Thymus (tissue), 11 donors: ENCODE measurements around the gene VCPKMT. TPM values are rescaled to one million over a fixed set of nuclear protein-coding genes. Genes with fewer than 3 reads are reported as not detected.

Source experiments
- DNase-seq, 9 donors: peaks; one replicate each; pipeline ENCODE4 v3.0.0-alpha.2; 2013; ENCODE audit warnings: low spot score in 9 of 9, low read depth in 6 of 9, missing footprints in 1 of 9
- H3K27ac ChIP-seq, 2 donors: one replicate each; pipeline ENCODE4 v1.5.1; 2013; ENCODE audit warnings: control low read depth in 1 of 2, low read depth in 1 of 2, low read length in 1 of 2, mild to moderate bottlenecking in 1 of 2, moderate library complexity in 1 of 2
- H3K27me3 ChIP-seq, 2 donors: one replicate each; pipeline ENCODE4 v1.5.1; 2013; ENCODE audit warnings: low read length in 1 of 2; ENCODE audit not compliant: control insufficient read depth in 2 of 2, insufficient read depth in 1 of 2
- H3K36me3 ChIP-seq, 2 donors: one replicate each; pipeline ENCODE4 v1.5.1; 2013; ENCODE audit warnings: low read length in 1 of 2, mild to moderate bottlenecking in 1 of 2, moderate library complexity in 1 of 2; ENCODE audit not compliant: control insufficient read depth in 2 of 2, insufficient read depth in 2 of 2
- H3K4me1 ChIP-seq, 2 donors: one replicate each; pipeline ENCODE4 v1.5.1; 2013; ENCODE audit warnings: low read length in 2 of 2; ENCODE audit not compliant: control insufficient read depth in 2 of 2, insufficient read depth in 2 of 2
- H3K4me3 ChIP-seq, 2 donors: one replicate each; pipeline ENCODE4 v1.5.1; 2013; ENCODE audit warnings: low read length in 2 of 2, control low read depth in 1 of 2, mild to moderate bottlenecking in 1 of 2
- H3K9me3 ChIP-seq, 2 donors: one replicate each; pipeline ENCODE4 v1.5.1; 2013; ENCODE audit warnings: low read length in 1 of 2, mild to moderate bottlenecking in 1 of 2; ENCODE audit not compliant: control insufficient read depth in 2 of 2, insufficient read depth in 1 of 2
- WGBS: extraction: QIAGEN DNeasy Blood & Tissue Kit; methylation state at CpG from one replicate; pipeline ENCODE4 v1.1.7; 2013; 5-methylcytosine and 5-hydroxymethylcytosine counted together
- polyA plus RNA-seq: library from polyadenylated mRNA; stranded (reverse); fragments of 200-250 nt; gene quantifications from one replicate; pipeline ENCODE4 v1.2.3, GENCODE V29; 2013
- total RNA-seq: library from RNA; stranded (reverse); fragments of 120-200 nt; gene quantifications from one replicate; pipeline ENCODE4 v1.2.4, GENCODE V29; 2013
- donor health status: healthy.

VCPKMT gene
- total and polyA plus RNA-seq, 2 donors = 10.5 to 48.3 TPM

DNA sequence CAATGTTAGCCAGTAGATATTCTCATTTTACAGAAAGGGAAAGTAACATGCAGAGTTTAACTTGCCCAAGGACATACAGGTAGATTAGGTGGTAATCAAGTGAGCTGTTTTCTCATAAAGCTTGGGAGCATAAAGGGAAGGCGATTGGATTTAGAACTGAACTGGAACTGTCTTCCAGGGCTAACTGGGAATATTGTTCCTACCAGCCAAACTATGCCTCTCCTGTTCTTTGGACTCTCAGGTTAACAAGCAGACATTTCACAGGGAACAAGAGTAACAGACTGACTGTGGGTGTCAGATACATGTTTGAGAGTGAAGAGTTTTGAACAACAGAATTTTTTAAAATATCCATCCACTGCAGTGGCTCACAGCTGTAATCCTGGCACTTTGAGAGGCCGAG, 15.6 kb downstream of the VCPKMT start:
- 95% methylated on average over 2 of the region's 2 CpGs for WGBS
- Histone ChIP-seq H3K27me3 (no peaks in the 10 kb centered on the region), H3K27ac (no peak overlapping the region), H3K9me3 (no peaks in the 10 kb centered on the region), H3K36me3 (no peaks in the 10 kb centered on the region), H3K4me3 (no peak overlapping the region), H3K4me1 (peaks cover 8 to 15% of the 10 kb centered on the region in 2 donors)
- DNase-seq = no peak

DNA sequence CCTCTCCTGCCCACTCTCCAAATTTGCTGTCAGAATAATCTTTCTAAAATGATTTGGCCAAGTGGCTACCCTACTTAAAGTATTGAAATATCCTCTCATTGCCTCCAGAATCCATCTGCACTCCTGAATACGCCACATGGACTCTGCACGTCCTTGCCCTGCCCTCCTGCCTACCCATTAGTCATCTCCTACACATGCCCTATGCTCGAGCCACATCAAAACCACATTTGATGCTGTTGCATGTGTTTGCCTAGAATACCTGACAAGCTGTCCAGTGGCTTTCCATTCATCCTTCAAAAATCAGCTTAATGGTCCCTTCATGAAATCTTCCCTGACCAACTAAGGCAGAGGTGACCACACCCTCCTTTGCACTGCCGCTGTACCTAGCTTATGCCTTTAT, 17.0 kb downstream of the VCPKMT start:
- no peaks in the 10 kb centered on the region for H3K36me3 ChIP-seq
- H3K27ac ChIP-seq = no peak overlapping the region
- WGBS = 95% methylated on average over 4 of the region's 4 CpGs
- peaks cover 14 to 22% of the 10 kb centered on the region in 2 donors for H3K4me1 ChIP-seq
- no peak overlapping the region for H3K4me3 ChIP-seq
- no peak for DNase-seq
- no peaks in the 10 kb centered on the region for H3K27me3 ChIP-seq
- no peaks in the 10 kb centered on the region for H3K9me3 ChIP-seq

DNA sequence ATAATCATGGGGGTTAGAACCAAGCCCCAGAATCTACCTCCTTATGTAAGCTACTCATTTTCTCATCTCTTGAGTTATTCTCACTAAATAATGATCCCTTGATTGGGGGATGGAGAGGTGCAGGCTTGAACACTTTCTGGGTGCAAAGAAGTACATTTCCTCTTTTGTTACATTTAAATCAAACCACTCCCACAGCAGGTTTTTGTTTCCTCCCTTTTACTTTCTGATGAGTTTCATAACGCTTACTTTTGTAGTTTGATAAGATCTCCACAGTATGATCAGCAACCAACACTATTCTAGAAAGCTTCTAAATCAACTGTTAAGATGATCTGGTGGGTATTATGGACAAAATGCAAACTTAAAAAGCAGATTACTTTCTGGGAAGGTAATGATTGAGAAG, 20.5 kb downstream of the VCPKMT start:
- Histone ChIP-seq H3K4me1 (peaks cover 14 to 41% of the 10 kb centered on the region in 2 donors), H3K9me3 (no peaks in the 10 kb centered on the region), H3K27me3 (no peaks in the 10 kb centered on the region), H3K4me3 (no peak overlapping the region), H3K27ac (peak overlapping the region; percentile 91), H3K36me3 (no peaks in the 10 kb centered on the region)
- DNase-seq = peak in 4 of 9 donors; percentile 31 to 80 (median 44)
- 6% methylated on average over 1 of the region's 1 CpG for WGBS

DNA sequence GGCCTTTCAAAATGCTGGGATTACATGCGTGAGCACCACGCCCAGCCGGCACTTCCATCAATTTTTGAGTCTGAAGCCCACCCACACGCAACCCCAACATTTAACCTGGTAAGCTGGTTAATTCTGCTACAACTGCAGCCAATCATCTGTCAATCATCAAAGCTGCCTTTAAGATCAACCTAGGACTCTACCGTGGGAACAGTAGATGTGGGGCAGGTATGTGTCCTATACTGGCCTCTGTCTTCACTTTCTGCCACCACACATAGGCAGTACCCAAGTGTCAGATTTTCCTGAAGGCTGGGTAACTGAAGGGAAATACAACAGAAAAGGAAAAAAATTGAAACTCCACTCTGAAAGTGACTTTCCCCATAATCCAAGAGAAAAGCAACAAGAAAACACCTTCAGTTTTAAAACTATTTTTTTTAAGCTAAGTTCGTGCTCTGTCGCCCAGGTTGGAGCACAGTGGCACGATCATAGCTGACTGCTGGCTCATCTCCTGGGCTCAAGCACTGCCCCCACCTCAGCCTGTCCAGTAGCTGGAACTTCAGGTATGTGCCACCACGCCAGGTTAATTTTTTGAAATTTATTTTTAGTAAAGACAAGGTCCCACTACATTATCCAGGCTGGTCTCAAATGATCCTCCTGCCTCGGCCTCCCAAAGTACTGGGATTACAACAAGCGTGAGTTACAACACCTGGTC, 22.2 kb downstream of the VCPKMT start:
- no peaks in the 10 kb centered on the region for H3K36me3 ChIP-seq
- peaks cover 14 to 48% of the 10 kb centered on the region in 2 donors for H3K4me1 ChIP-seq
- no peaks in the 10 kb centered on the region for H3K27me3 ChIP-seq
- H3K4me3 ChIP-seq = no peak overlapping the region
- WGBS = 93% methylated on average over 11 of the region's 11 CpGs
- H3K27ac ChIP-seq = peak overlapping the region in 1 of 2 donors; percentile 42
- no peak for DNase-seq
- H3K9me3 ChIP-seq = no peaks in the 10 kb centered on the region

DNA sequence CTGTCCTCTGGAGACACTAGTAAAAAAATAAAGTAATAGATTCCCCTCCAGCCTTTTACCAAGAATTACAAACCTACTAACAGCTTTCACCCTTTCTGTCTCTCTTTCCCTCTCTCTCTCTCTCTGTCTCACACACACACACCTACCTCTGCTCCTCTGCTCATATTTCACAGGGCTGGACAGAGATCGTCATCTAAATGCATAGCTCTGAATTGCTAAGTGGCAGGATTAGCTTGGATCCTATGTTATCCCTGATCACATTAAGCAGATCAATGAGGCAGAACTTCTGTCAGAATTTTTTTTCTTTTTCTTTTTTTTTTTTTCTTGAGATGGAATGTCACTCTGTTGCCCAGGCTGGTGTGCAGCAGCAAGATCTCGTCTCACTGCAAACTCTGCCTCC, 22.9 kb downstream of the VCPKMT start:
- Histone ChIP-seq H3K27ac (no peak overlapping the region), H3K4me1 (peaks cover 14 to 50% of the 10 kb centered on the region in 2 donors), H3K27me3 (no peaks in the 10 kb centered on the region), H3K4me3 (no peak overlapping the region), H3K9me3 (no peaks in the 10 kb centered on the region), H3K36me3 (no peaks in the 10 kb centered on the region)
- WGBS = 46% methylated on average over 2 of the region's 2 CpGs
- DNase-seq = no peak

DNA sequence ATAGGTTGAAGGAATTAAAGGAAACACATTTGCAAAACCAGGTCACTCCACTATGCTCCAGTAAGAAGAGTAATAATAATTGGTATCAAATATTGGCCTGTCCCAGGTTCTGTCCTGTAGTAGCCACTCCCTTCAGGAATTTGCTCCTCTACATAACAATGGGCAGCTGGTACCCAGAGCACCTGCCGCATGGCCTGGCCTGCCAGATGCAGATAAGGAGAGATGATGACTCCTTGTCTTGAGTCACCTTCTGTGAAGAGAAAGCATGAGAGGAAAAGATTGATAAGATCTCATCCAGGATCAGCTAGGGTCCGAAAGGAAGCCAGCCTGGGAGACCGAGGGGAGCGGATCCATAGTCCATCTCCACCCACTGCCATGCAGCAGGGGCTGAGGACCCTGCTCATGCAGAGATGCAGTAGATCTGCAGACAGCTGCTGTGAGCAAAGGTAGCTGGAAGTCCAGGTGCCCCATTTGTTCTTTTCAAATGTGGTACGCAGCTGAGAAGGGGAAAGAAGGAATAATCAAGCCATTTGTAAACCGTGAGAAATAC, 24.3 kb downstream of the VCPKMT start:
- Histone ChIP-seq H3K27ac (no peak overlapping the region), H3K4me1 (peaks cover 16 to 59% of the 10 kb centered on the region in 2 donors), H3K9me3 (no peaks in the 10 kb centered on the region), H3K4me3 (no peak overlapping the region), H3K36me3 (no peaks in the 10 kb centered on the region), H3K27me3 (no peaks in the 10 kb centered on the region)
- WGBS = 96% methylated on average over 6 of the region's 6 CpGs
- no peak for DNase-seq

DNA sequence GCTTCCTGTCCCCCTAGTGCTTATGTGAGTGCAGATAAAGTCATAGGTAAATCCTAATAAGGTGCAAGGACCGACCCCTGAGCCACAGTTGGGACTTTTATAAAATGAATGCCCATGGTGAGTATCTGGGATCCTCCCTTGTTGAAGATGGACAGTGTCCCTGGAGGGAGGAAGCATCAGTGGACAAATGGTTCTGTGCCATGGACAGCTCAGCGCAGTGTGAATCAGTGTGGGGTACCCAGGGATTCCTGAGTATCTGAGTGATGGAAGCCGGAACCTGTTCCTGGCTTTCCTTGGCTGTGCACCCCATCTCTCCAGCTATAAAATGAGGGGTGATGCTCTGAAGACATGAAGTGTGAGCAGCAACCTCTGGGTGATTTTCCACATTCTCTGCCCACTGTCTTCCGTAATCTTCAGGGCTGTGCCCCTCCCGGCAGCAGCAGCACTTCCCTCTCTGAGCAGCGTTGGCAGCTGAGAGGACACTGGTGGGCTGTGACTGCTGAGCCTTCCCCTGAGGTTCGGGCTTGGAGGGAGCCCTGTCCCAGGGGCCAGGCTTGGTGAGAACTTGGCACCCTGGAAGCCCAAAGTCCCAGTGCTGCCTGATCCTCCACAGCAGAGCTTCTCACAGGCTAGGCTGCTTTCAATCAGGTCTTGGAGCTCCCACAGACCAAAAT, 25.0 kb downstream of the VCPKMT start:
- H3K27ac ChIP-seq = no peak overlapping the region
- H3K9me3 ChIP-seq = no peaks in the 10 kb centered on the region
- peaks cover 13 to 53% of the 10 kb centered on the region in 2 donors for H3K4me1 ChIP-seq
- H3K27me3 ChIP-seq = no peaks in the 10 kb centered on the region
- H3K4me3 ChIP-seq = no peak overlapping the region
- WGBS = 79% methylated on average over 7 of the region's 7 CpGs
- DNase-seq = no peak
- H3K36me3 ChIP-seq = no peaks in the 10 kb centered on the region

DNA sequence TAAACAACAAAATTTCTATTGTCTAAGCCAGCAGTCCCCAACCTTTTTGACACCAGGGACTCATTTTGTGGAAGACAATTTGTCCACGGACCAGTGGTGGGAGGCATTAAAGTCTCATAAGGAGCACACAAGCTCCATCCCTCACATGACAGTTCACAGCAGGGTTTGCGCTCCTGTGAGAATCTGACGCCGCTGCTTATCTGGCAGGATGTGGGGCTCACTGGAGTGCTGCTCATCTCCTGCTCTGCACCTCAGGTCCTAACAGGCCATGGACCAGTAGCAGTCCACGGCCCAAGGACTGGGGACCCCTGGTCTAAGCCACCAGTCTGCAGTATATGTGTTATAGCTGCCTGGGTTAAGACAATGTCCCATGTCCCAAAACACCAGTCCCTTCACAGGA, 27.2 kb downstream of the VCPKMT start:
- Histone ChIP-seq H3K27me3 (no peaks in the 10 kb centered on the region), H3K27ac (no peak overlapping the region), H3K4me1 (peaks cover 5 to 60% of the 10 kb centered on the region in 2 donors), H3K9me3 (no peaks in the 10 kb centered on the region), H3K4me3 (no peak overlapping the region), H3K36me3 (no peaks in the 10 kb centered on the region)
- peak in 1 of 9 donors; percentile 39 for DNase-seq
- 92% methylated on average over 5 of the region's 5 CpGs for WGBS

DNA sequence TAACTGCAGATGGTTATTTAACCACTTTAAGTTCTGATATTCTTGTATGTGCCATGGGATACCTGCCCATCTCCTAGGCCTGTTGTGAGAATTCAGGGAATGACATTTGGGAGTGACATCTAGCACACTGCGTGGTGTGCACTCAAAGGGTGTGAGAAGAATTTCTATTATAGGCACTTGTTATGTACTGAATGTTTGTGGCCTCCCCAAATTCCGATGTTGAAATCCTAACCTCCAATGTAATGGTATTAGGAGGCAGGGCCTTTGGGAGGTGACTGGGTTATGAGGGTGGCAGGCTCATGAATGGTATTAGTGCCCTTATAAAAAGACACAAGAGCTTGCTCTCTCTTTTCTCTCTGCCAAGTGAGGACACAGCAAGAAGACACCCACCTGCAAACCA, 27.6 kb downstream of the VCPKMT start:
- 49% methylated on average over 2 of the region's 2 CpGs for WGBS
- peaks cover 8 to 61% of the 10 kb centered on the region in 2 donors for H3K4me1 ChIP-seq
- no peak overlapping the region for H3K4me3 ChIP-seq
- H3K36me3 ChIP-seq = no peaks in the 10 kb centered on the region
- DNase-seq = no peak
- H3K27ac ChIP-seq = no peak overlapping the region
- no peaks in the 10 kb centered on the region for H3K27me3 ChIP-seq
- H3K9me3 ChIP-seq = no peaks in the 10 kb centered on the region
